GM18505 (cell line): Measurements from ENCODE around the gene AKR1C4.
"Not testable (repeated sequence)": the region's sequence is repeated elsewhere in the genome, so short reads cannot be mapped to it uniquely, and the experiment has no call there.

Source experiments
- ATAC-seq: cut with Tn5 transposase; IDR thresholded peaks from one replicate; pipeline ENCODE4 v1.9.1; 2021; ENCODE audit not compliant: unreplicated experiment
- POLR2A ChIP-seq: IDR thresholded peaks from 4 replicates; pipeline ENCODE4 v1.6.1; 2011; ENCODE audit warnings: borderline replicate concordance; ENCODE audit not compliant: insufficient read depth, insufficient read length; ENCODE audit errors: extremely low read depth

Gene AKR1C4

GRCh38 chr10:5187867-5188266 lies 8.8 kb upstream of the AKR1C4 start:
- no peak for TF ChIP-seq POLR2A
- ATAC-seq, result no peak

DNA sequence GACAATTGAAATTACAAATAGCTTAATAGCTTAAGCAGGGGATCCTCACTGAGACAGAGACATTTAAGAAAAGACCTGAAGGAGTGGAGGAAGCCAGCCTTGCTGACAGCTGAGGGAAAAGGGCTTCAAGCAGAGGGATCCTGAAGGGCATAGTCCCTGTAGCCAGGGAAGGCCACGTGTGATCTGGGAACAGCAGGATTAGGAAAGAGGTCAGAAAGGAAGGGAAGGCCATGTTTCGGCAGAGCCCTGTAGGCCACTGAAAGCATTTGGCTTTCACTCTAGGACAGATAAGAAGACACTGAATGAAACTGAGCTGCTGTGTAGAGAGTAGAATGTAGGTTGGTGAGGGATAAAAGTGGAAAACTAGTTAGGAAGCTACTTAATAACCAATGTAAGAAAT lies 8.3 kb upstream of the AKR1C4 start:
- no peak for TF ChIP-seq POLR2A
- no peak for ATAC-seq

DNA sequence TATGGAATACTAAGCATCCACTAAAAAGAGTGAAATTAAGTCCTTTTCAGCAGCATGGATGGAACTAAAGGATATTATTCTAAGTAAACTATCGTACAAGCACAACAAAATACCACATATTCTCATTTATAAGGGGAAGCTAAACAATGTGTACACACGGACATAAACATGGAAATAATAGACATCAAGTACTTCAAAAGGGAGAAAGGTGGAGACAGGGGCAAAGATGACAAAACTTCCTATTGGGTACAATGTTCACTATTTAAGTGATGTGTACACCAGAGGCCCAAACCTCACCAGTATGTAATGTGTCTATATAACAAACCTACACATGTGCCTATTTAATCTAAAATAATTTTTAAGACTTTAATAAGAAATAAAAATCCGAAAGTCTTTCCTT lies 2.2 kb upstream of the AKR1C4 start:
- no peak for TF ChIP-seq POLR2A
- no peak for ATAC-seq

GRCh38 chr10:5195727-5196374 lies 786 bp upstream of the AKR1C4 start:
- ATAC-seq, result no peak
- no peak for TF ChIP-seq POLR2A

DNA sequence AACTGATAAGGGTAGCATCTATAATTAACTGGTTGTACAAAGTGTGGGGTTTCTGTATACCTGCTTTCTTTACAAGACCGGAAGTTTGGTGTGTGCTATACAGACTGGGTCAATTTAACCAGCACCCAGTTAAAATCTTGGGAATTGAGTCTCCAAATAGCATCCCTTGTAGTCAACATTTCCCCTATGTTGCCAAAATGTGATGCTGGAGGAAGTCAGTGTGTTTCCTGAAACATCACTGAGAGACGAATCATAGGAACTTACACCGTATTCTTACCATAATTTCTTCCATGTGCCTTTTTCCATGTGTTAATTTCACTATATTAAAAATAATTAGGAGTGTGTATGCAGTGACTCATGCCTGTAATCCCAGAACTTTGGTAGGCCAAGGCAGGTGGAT lies 1.7 kb downstream of the AKR1C4 start:
- no peak for TF ChIP-seq POLR2A
- ATAC-seq, result no peak

DNA sequence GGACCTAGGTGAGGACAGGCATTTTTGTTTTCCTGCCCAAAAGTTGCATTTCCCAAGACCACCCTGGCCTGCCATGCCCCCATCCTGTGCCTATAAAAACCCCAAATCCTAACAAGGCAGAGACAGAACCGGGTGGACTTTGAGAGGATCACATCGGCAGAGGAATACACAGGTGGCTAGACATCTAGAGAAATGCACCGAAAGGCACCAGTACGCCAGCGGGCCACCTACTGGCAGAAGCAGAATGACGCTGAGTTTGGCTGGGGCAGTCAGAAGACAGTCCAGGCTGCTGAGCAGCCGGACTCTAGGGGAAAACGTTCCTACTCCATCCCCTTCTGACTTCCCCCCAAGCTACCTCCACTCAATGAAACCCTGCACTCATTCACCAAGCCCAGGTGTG lies 2.8 kb downstream of the AKR1C4 start:
- no peak for TF ChIP-seq POLR2A

DNA sequence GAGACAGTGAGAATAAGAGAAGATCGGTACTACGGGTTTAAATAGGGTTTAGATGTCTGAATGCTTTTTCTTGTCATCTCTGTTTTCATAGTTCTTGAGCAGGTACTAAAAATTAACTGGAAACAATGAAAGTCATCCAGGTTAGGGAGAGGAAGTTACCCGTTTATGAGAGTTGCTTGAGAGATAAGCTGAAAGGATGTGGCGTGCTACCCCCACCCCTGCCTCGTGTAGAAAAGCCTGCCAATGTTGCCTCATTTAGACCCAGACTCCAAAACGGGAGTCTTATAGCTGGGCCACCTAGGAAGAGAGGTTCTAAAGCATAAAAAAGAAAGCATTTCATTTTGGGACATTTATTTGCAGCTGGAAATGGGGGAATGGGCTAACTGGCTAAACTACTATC lies 10.2 kb downstream of the AKR1C4 start:
- no peak for ATAC-seq
- TF ChIP-seq POLR2A, result no peak

More for the DNA sequence above, 2.8 kb downstream of the AKR1C4 start:
- no peak for ATAC-seq

- not testable (repeated sequence) for ATAC-seq
Observed at GRCh38 chr10:5209776-5210175, 13.1 kb downstream of the AKR1C4 start.

DNA sequence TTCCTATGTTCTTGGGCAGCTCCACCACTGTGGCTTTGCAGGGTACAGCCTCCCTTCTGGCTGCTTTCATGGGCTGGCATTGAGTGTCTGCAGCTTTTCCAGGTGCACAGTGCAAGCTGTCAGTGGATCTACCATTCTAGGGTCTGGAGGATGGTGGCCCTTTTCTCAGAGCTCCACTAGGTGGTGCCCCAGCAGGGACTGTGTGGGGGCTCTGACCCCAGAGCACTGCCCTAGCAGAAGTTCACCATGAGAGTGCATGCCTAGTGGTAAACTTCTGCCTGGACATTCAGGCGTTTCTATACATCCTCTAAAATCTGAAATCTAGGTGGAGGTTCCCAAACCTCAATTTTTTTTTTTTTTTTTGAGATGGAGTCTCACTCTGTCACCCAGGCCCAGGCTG lies 13.6 kb downstream of the AKR1C4 start:
- ATAC-seq, result not testable (repeated sequence)

GRCh38 chr10:5211696-5212536 lies 15.3 kb downstream of the AKR1C4 start:
- TF ChIP-seq POLR2A, result no peak
- no peak for ATAC-seq

DNA sequence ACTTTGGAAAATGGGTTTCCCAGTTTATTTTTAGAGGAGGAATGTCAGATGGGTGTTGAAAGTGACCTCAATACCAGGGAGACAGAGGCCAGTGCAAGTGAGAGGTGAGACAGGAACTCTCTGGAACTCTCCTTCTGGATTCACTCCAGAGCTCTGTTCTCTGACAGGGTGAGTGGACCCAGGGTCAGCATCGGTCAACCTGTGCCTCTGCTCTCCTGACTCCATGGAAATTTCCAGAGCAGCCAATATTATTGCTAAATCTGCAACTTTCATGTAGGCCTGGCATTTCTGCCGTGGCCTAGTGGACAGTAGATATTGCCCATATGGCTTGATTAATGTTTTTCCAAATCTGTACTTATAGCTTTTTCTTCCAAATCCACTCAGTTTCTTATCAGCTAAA lies 20.2 kb downstream of the AKR1C4 start:
- no peak for ATAC-seq
- TF ChIP-seq POLR2A, result no peak

- no peak for TF ChIP-seq POLR2A
- no peak for ATAC-seq
Observed at GRCh38 chr10:5219262-5219661, 22.6 kb downstream of the AKR1C4 start.

DNA sequence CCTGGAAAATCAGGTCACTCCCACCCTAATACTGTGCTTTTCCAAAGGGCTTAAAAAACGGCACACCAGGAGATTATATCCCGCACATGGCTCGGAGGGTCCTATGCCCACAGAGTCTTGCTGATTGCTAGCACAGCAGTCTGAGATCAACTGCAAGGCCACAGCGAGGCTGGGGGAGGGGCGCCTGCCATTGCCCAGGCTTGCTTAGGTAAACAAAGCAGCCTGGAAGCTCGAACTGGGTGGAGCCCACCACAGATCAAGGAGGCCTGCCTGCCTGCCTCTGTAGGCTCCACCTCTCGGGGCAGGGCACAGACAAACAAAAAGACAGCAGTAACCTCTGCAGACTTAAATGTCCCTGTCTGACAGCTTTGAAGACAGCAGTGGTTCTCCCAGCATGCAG lies 26.3 kb downstream of the AKR1C4 start:
- ATAC-seq, result not testable (repeated sequence)

- no peak for ATAC-seq
- no peak for TF ChIP-seq POLR2A
Observed at GRCh38 chr10:5229019-5229418, 32.4 kb downstream of the AKR1C4 start.
